Kidney capillary endothelial cell (primary cell): ENCODE data around the gene SLC35D2.

Source experiments
- DNase-seq: peaks from one replicate; pipeline ENCODE4 v3.0.0-alpha.2; 2018; ENCODE audit warnings: low spot score

Gene SLC35D2

DNA sequence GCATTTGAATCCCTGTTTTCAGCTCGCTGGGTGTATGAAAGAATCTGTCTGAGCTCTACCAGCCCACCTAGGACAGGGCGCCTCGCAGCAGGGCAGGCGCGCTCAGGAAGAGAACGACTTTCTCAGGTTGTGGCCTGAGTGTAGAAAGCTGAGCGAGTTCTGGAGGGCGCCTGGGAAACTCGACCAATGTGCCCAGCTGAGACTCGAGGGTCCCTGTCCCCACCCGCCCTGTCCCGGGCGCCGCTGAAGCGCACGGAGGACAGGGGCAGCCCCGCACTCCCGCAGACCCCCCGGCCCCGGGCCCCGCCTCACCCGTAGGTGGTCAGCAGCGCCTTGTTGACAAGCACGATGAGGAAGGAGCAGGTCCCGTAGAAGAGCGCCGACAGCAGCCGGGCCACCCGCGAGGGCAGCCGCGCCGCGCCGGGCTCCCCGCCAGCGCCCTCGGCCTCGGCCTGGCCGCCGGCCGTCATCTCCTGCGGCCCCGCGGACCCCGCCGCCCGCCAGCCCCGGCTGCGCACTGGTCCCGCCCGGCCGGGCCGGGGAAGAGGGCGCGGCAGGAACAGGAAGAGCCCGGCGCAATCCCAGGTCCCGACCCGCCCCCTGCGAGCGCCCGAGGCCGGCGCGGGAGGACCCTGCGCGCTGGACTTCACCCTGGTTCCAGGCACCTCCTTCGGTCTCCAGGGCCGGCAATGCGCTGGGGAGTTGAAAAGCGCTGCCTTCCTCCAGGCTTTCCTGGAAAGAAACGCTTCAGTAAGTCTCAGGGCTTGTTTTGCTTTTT is at the start of gene SLC35D2:
Gene SLC35D2 (minus strand): TSS at position 547 of the 778 bp plus-strand sequence. CDS start 77 bp downstream, at position 470.
- DNase-seq: peak; percentile 39

DNA sequence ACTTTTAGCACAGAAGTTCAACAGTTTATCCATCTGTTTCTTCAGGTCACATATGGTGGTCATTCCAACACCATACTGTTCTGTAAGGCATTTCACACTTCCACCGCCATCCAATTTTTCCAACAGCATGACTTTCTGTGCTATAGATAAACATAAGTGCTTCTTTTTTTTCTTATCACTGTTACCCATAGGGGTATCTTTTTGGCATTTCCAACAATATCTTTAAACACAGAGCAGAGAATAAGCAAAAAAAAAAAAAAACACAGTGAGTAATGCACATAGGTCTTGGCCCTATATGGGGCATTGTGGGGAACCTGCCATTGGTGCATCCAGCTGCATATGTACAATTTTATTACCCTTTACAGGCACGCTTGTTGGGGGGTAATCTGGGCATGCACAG is 46.9 kb upstream of the SLC35D2 start:
- no peak for DNase-seq

DNA sequence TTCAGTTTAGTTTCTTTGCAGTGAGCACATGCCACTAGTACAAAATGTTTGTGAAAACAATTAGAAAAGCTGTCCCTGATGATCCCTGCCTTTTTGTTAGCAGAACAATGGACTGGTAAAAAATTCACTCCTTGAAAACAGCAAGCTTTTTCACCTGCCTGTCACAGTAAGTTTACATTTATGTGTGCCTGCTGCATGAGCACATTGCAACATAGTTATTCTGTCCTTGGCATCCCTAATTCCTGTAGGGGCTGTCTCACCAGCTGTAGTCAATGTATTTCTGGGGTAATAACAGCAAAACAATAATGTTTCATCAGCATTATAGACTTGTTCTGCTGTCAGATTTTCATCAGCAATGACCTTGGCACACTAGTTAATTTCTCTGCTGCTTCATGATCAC is 46.2 kb upstream of the SLC35D2 start:
- no peak for DNase-seq

DNA sequence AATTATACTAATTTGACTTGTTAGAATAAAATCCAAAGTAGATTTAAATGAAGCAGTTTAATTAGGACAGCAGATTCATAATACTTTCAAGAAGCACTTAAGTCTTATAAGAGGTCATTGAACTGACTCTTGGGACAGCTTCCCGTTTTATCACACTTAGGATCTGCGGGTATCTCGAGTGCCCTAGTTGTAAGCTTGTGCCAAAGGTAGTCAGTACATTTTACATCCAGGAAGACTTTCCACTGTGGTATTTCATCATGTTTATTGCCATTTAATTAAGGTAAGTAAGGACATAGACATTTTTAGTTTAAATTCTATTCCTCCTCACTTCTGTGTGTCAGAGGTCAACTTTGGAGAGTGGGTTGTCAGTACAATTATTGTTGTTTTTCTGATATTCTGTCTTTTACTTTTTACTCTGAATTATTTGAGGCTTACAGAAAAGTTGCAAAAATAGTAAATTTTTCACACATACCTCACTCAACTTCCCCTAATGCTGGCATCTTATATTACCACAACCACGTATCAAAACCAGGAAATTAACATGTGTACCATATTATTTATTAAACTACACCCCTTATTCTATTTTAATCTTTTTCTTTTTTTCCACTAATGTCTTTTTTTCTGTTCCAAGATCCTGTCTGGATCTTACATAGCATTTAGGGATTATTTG is 42.1 kb upstream of the SLC35D2 start:
- DNase-seq: no peak

DNA sequence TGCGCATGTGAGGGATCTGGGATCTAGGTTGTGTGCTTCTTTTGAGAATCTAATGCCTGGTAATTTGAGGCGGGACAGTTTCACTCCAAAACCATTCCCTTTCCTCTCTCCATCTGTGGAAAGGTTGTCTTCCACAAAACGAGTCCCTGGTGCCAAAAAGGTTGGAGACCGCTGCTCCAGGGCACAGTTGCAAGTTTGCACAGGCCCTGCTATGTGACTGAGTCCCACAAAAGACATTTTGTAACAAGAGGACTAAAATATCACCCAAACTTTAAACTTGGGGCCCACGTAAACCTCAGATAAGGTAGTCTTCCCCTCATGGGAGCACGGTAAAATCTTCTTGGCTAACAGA is 40.5 kb upstream of the SLC35D2 start:
- DNase-seq: no peak

DNA sequence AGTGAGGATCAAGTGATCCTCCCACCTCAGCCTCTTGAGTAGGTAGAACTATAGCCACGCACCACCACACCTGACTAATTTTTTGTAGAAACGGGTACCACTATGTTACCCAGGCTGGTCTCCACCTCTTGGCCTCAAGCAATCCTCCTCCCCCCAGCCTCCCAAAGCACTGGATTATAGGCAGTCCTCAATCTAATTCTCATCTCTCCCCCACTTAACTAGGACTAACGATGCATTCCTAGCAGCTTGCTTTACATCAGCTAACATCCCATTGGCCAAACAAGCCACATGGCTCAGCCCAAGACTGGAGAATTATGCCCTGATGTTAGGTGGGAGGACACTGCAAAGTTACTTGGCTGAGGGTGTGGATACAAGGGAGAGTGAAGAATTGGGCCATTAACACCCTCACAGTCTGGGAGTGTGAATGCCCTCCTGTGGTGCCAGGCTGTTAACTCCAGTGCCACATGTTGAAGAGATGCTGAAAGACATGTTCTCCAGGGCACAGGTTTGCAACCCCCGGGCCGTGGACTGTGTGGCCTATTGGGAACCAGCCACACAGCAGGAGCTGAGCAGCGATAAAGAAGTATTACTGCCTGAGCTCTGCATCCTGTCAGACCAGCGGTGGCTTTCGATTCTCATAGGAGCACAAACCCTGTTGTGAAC is 39.9 kb upstream of the SLC35D2 start:
- DNase-seq: no peak

DNA sequence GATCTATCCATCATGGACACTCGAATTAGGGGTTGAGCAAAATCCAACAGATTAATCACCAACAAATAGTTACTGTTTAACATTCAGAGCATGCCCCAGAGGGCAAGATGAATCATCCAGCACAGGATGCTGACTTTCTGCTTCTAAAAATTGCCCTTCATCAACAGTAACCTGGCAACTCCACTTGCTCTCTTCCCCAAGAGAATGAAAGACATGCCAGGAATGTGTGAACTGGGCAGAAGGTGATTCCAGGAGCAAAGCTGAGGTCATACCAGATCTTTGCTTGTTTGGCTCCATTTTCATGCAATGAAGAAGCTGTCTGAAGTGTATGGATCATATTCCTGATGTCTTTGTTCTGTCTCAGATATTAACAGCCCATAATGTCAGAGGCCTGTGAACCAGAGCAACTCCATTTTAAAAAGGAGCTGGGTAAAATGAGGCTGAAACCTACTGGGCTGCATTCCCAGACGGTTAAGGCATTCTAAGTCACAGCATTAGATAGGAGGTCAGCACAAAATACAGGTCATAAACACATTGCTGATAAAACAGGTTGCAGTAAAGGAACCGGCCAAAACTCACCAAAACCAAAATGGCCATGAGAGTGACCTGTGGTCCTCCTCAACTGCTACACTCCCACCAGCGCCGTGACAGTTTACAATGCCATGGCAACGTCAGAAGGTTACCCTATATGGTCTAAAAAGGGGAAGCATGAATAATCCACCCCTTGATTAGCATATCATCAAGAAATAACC is 37.1 kb upstream of the SLC35D2 start:
- DNase-seq: peak; percentile 98

DNA sequence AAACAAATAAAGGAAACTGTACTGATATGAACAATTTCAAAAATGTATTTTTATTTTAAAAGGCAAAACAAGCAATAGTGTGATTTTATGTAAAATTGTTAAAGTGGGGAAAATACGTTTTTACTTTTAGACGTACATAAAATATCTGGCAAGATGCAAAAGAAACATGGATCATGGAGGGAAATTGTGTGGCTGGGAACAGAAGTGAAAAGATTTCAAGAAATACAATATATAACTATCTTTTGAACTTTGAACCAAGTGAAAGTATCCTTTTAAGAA is 36.1 kb upstream of the SLC35D2 start:
- DNase-seq: no peak

DNA sequence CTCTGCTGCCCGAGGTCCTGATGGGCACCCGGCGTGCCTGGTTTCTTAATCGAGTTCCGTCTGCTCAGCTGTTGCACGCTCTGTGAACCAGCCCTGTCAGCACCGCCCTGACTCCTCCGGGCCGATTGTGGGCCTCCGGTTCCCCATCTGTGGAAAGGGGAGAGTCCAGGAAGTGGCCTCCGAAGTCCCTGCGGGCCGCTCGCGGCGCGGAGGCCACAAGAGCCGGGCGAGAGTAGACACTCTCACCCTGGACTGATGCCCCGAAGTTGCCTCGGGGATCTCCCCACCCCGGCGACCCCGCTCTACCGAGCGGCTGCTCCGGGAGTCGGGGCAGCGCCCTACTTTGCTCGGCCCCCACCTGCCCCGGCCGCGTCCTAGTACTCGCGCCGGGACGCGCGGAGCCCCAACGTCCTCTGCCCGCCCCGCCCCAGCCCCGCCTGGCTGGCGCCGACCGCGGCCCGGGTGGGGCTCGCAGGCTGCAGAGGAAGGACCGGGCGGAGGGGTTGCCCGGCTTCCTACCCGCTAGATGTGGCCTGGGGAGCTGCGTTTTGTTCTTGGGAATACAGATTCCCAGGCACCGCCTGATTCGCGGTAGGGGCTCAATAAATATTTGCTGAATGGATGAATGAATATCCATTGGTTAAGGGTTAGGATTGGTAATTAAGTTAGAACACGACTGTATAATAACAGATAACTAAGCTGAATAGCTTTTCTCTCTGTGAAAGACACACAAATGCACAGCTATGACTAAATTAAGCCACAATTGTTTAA is 35.6 kb upstream of the SLC35D2 start:
- peak; percentile 77 for DNase-seq

DNA sequence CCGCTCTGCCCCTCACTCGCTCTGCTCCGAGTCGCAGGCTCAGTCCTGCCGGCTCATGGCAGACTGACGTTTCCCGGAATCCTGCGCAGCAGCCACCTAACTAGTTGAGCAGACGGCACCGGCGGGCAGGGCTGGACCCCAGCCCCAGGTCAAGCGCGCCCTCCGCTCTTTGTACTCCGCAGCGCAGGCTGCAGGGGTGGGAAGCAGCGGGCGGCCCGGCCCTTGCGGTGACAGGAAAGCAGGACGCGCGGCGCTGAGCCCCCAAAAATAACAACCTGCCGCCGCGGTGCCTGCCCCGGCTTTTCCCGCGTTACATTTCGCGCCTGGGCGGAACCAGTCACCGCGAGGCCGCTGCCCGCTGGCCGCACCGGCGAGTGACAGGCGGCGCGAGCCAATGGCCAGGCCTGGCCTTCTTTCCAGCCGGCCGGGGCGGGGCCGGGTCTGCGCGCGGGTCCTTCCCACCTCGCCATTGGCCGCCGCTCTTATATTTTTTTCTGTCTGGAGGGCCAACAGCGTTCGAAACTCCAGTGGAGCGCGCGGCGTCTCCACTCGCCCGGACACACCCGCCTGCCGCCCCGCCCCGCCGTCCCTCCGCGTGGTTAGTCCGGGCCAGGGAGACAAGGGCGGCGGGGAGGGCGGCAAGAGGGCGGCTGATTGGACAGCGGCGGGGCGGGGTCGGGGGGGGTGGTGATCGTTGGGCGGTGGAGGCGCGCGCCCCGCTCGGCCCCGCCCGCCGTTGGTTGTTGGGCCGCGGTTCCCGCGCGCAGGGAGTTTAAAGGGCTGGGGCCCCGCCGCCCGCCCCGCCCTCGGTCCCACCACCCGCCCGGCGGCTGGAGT is 34.8 kb upstream of the SLC35D2 start, which contains the start of gene ZNF367:
Gene ZNF367 (minus strand): TSS at position 288 of the 837 bp plus-strand sequence. CDS start 338 bp downstream, outside the sequence.
- DNase-seq: peak; percentile 95

DNA sequence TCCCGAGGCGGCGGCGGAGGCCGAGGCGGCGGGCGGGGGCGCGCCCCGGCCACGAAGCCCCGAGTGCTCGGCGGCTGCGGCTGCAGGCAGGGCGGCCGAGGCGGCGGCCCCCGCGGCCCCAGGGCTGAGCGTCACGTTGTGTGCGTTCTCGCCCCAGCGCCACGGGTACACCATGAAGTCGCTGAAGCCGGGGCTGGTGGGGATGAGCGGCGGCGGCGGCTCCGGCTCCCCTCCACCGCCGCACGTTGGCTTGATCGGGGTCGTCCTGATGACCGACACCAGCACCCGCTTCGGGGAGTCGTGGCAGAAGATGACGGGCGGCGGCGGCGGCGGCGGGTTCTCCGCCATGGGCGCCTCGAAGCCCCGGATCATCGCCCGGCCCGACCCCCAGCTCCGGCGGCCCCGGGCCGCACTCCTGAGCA is 34.2 kb upstream of the SLC35D2 start:
- no peak for DNase-seq

DNA sequence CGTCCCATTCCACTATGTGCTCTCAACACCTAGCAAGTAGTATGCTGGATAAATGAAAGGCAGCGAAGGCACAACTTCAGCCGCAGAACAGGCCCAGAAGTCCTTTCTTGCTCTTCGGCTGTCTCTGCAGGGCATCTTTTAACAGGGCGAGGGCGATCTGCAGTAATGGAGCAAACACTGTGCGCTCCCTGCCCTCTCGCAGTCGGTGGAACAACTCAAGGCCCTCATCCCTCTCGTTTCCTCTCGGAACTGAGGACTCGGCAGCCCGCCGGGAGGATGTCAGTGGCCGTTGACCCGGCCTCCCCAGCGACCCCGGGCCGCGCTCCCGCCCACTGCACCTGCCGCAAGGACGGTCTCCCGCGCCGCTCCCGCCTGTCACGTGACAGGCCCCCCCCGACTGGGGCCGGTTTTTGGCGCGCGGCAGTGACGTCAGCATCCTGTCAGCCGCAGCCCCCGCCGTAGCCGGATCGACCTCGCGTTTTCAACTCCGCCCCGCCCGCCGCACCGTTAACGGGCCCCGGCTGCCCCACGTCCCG is 33.6 kb upstream of the SLC35D2 start:
- DNase-seq: peak; percentile 71

DNA sequence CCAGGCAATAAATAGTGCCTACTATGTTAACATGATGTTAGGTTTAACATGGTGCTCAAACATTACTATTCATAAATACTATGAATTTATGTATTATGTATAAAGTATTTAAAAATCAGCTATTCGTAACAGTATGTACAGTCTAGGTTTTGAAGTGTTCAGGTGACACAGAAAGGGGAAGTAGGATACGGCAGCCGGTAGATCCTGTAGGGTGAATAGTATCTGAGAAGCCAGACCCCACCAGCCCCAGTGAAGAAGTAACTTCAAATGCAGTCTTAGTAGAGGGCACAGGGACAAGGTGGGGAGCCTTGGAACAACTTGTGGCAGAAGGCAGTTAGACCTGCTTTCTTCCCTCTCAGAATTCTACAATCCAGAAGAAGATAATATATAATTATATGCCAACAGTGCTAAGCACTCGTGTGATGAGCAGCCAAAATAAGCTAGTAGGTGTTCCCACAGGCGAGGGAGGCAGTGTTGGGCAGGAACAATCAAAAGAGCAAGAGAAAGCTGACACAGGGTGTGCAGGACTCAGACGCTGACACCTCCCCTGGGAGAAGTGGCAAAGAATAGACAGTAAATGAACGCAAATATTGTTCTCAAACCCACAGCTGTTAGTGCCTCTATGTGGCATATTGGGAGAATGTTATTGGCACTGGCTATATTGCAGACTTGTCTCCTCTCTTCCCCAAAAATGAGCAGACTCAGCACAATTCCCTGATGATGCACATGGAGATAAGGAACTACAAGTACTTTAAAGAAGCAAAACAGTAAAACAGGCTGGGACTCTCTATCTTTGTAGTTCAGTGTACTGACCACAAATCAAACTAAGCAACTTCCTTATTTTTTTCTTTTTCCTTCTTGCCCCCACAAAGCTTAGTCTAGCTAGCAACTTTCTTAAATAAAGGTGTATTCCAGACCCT is 30.1 kb upstream of the SLC35D2 start:
- no peak for DNase-seq

DNA sequence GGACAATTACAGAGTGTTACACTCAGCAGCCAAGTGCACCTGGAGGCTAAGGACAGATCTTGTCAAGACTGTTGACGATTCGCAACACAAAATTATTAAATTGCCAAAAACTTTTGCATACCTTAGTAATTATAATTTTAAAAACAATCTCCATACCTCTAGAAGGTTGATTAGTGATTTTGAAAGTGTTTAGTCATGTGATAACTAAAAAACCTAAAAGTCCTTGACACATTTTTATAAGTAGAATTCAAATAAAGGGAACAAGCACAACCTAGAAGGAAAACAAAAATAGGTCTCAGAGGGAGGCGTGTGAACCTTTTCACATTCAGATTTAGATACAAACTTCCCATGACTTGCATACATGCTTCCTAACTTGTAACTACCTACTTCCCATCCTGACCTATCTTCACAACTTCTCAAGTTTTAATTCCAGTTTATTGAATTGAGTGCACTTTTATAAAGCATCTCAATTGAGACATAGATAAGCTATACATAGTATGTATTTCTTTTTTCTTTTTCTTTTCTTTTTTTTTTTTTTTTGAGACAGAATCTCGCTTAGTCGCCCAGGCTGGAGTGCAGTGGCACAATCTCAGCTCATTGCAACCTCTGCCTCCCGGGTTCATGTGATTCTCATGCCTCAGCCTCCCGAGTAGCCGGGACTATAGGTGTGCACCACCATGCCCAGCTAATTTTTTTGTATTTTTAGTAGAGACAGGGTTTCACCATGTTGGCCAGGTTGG is 28.8 kb upstream of the SLC35D2 start:
- DNase-seq: no peak

DNA sequence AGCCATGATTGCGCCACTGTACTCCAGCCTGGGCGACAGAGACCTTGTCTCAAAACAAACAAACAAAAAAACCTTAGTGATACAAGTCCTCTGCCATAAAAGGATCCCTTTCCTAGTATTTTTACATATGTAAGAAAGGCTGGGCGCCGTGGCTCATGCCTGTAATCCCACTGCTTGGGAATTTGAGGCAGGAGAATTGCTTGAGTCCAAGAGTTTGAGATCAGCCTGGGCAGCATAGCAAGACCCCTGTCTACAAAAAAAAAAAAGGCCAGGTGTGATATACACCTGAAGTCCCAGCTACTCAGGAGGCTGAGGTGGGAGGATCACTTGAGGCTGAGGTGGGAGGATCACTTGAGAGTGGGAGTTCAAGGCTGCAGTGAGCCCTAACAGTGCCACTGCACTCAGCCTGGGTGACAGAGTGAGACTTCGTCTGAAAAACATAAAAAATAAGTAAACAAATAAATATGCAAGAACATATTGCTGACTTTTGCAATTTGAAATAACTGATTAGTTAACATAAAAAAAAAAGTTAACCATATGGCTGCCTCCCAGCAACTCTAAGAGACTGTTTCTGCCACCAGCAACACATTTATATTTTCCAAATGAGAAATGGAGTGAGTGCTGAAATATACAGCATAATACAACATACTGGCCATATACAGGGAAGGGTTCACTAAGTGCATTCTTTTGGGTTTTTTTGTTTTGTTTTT is 27.8 kb upstream of the SLC35D2 start:
- no peak for DNase-seq

DNA sequence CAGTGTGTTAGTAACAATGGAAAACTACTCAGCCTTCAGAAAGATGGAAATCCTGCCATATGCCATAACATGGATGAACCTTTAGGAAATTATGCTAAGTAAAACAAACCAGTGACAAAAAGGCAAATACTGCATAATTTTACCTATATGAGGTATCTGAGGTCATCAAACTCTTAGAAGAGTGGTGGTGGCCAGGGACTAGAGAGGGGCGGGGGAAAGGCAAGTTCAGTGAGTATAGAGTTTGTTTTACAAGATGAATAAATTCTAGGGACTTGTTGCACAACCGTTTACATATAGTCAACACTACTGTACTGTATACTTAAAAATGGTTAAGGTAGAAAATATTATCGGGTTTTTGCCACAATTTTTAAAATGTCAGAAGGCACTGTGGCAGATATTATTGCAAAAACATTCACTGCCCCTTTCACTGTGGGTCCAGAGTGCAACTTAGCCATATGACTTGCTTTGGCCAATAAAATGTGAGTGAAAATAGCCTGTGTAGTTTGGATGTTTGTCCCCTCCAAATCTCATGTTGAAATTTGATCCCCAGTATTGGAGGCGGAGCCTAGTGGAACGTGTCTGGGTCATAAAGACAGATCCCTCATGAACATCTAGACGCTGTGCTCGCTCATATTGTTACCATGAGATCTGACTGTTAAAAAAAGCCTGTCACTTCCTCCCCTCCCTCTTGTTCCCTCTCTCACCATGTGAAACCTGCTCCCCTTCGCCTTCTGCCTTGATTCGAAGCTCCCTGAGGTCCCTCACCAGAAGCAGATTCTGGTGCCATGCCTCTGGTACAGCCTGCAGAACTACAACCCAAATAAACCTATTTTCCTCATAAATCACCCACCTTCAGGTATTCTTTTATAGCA is 25.1 kb upstream of the SLC35D2 start:
- DNase-seq: no peak
